Testis (tissue), 2 donors: Measurements from ENCODE around the gene PSMD13.

Experiments used
- CTCF ChIP-seq, 3 experiments: fragments of 450-650 bp in 2 of 3; fragments of 200-600 bp in 1 of 3; sonication (generic) in 1 of 3; IDR thresholded peaks; one replicate each; pipeline ENCODE4 v1.5.1; 2016 to 2019; ENCODE audit warnings: antibody characterized with exemption in 3 of 3, mild to moderate bottlenecking in 2 of 3, moderate library complexity in 1 of 3
- POLR2A ChIP-seq: fragments of 450-650 bp; IDR thresholded peaks from one replicate; pipeline ENCODE4 v1.6.1; 2017; ENCODE audit warnings: antibody characterized with exemption, mild to moderate bottlenecking, moderate library complexity

- TF ChIP-seq CTCF (IDR thresholded peaks at IDR 0.05) (no peak), POLR2A (no peak)
Observed at GRCh38 chr11:297586-298405, 61.0 kb downstream of the PSMD13 start.
